GM12878 (cell line): ENCODE results near the gene NPAS1. TPM values are rescaled to one million over a fixed set of nuclear protein-coding genes. Genes with fewer than 3 reads are reported as not detected.

Experiments used
- ATAC-seq: fragments of 200-7000 bp; cut with Tn5 transposase; 3 replicates; pipeline ENCODE4 v1.9.1; 2020; ENCODE audit warnings: mild to moderate bottlenecking, moderate library complexity
- BruUV-seq: library from RNA; stranded (reverse); fragments of 400-500 nt; replicated peaks from 2 replicates; lab custom pipeline; 2021; lab: Mats Ljungman, UMichigan
- CTCF ChIA-PET: fragments of 300-600 bp; sonication (Branson Sonifier 250); formaldehyde crosslinking; extraction: SDS; loops from one replicate; lab custom pipeline; 2021; ENCODE audit warnings: inconsistent platforms; lab: Yijun Ruan, JAX
- POLR2A ChIA-PET: fragments of 350-600 bp; formaldehyde crosslinking; extraction: SDS; loops from one replicate; lab custom pipeline; 2021; ENCODE audit warnings: inconsistent platforms; lab: Charles Lee
- RAD21 ChIA-PET: fragments of 300-600 bp; sonication (Branson Sonifier 250); formaldehyde crosslinking; loops from one replicate; lab custom pipeline; 2023; ENCODE audit warnings: antibody characterized with exemption; ENCODE audit not compliant: unreplicated experiment; lab: Charles Lee
- SMC1A ChIA-PET: fragments of 300-600 bp; sonication (Branson Sonifier 250); formaldehyde crosslinking; loops from one replicate; lab custom pipeline; 2023; ENCODE audit not compliant: unreplicated experiment, uncharacterized antibody; lab: Charles Lee
- DNase-seq: peaks from one replicate; pipeline ENCODE4 v3.0.0-alpha.2; 2011; ENCODE audit warnings: low read depth, low spot score
- FAIRE-seq: peaks from 3 replicates; lab custom pipeline; 2011; peaks lifted over from hg19 to GRCh38; lab: Jason Lieb, UNC
- H2AFZ ChIP-seq: 2 replicates; pipeline ENCODE4 v1.6.0; 2011; ENCODE audit warnings: low read depth, low read length, control low read depth; ENCODE audit not compliant: control insufficient read depth
- H3K27ac ChIP-seq: 2 replicates; pipeline ENCODE4 v1.5.1; 2011; ENCODE audit warnings: control low read depth; ENCODE audit not compliant: control insufficient read depth, insufficient read depth
- H3K27me3 ChIP-seq, 2 experiments: replicated peaks in 1 of 2; 2 replicates each; pipeline versions ENCODE4 v1.6.0 to v1.6.1; 2011; ENCODE audit warnings: low read length in 1 of 2; ENCODE audit not compliant: control insufficient read depth in 2 of 2, insufficient read depth in 2 of 2
- H3K36me3 ChIP-seq, 2 experiments: 2 replicates each; pipeline ENCODE4 v1.5.1; 2011; ENCODE audit warnings: low read length in 1 of 2; ENCODE audit not compliant: control insufficient read depth in 2 of 2, insufficient read depth in 2 of 2
- H3K4me1 ChIP-seq: 2 replicates; pipeline ENCODE4 v1.6.1; 2011; ENCODE audit warnings: mild to moderate bottlenecking, low read length, moderate library complexity, mixed read lengths; ENCODE audit not compliant: control insufficient read depth, insufficient read depth
- H3K4me2 ChIP-seq: 2 replicates; pipeline ENCODE4 v1.6.0; 2011; ENCODE audit warnings: control low read depth; ENCODE audit not compliant: control insufficient read depth, insufficient read depth
- H3K4me3 ChIP-seq: fragments of 200-600 bp; sonication (generic); 2 replicates; pipeline ENCODE4 v1.5.1; 2016
- H3K79me2 ChIP-seq: 2 replicates; pipeline ENCODE4 v1.6.0; 2011; ENCODE audit warnings: low read length; ENCODE audit not compliant: control insufficient read depth, insufficient read depth
- H3K9ac ChIP-seq: 2 replicates; pipeline ENCODE4 v1.8.0; 2011; ENCODE audit warnings: low read length, control low read depth, mixed read lengths; ENCODE audit not compliant: control insufficient read depth, insufficient read depth
- H3K9me3 ChIP-seq: replicated peaks from 3 replicates; pipeline ENCODE4 v1.5.1; 2011; ENCODE audit warnings: mild to moderate bottlenecking, low read length; ENCODE audit not compliant: control insufficient read depth, insufficient read depth
- H4K20me1 ChIP-seq: 2 replicates; pipeline ENCODE4 v1.6.0; 2011; ENCODE audit not compliant: control insufficient read depth, insufficient read depth
- CBFB ChIP-seq: IDR thresholded peaks from 2 replicates; pipeline ENCODE4 v1.6.1; 2016; ENCODE audit warnings: antibody characterized with exemption, low read depth
- CHD1 ChIP-seq: IDR thresholded peaks from 2 replicates; pipeline ENCODE4 v1.6.1; 2012; ENCODE audit warnings: low read depth, low read length, improper control_type of control experiment
- E2F4 ChIP-seq: IDR thresholded peaks from 2 replicates; pipeline ENCODE4 v1.6.1; 2012; ENCODE audit warnings: low read depth, low read length, improper control_type of control experiment
- HDAC6 ChIP-seq: fragments of 200-600 bp; sonication (generic); IDR thresholded peaks from one replicate; pipeline ENCODE4 v1.8.0; 2017; ENCODE audit warnings: antibody characterized with exemption; ENCODE audit not compliant: unreplicated experiment
- IRF4 ChIP-seq: IDR thresholded peaks from 2 replicates; pipeline ENCODE4 v1.6.1; 2011; ENCODE audit warnings: low read depth, low read length
- JUND ChIP-seq: IDR thresholded peaks from 2 replicates; pipeline ENCODE4 v1.6.1; 2012; ENCODE audit warnings: low read depth, mild to moderate bottlenecking, low read length, improper control_type of control experiment, moderate library complexity
- MXI1 ChIP-seq: fragments of 150-350 bp; IDR thresholded peaks from 2 replicates; pipeline ENCODE4 v1.6.1; 2011; ENCODE audit warnings: low read depth, mild to moderate bottlenecking, inconsistent platforms, low read length, improper control_type of control experiment
- NBN ChIP-seq: fragments of 450-650 bp; IDR thresholded peaks from 2 replicates; pipeline ENCODE4 v1.6.1; 2016
- NRF1 ChIP-seq: conservative IDR thresholded peaks from 2 replicates; pipeline ENCODE4 v1.6.1; 2011; ENCODE audit warnings: mild to moderate bottlenecking, low read depth, low read length, improper control_type of control experiment
- PAX5 ChIP-seq: IDR thresholded peaks from 2 replicates; pipeline ENCODE4 v1.6.1; 2011; ENCODE audit warnings: low read depth, low read length, borderline replicate concordance
- POLR2A ChIP-seq: IDR thresholded peaks from 2 replicates; pipeline ENCODE4 v1.6.1; 2011; ENCODE audit warnings: low read depth, mild to moderate bottlenecking, low read length
- POLR2AphosphoS5 ChIP-seq: IDR thresholded peaks from 2 replicates; pipeline ENCODE4 v1.6.1; 2011; ENCODE audit warnings: mild to moderate bottlenecking, low read length, inconsistent platforms
- RAD21 ChIP-seq: IDR thresholded peaks from 2 replicates; pipeline ENCODE4 v1.6.1; 2011; ENCODE audit warnings: mild to moderate bottlenecking, low read depth, low read length, moderate library complexity; ENCODE audit not compliant: insufficient read depth
- RELA ChIP-seq: fragments of 450-650 bp; IDR thresholded peaks from 2 replicates; pipeline ENCODE4 v1.8.0; 2014; ENCODE audit warnings: borderline replicate concordance; ENCODE audit not compliant: partially characterized antibody
- SIX5 ChIP-seq: IDR thresholded peaks from 2 replicates; pipeline ENCODE4 v1.6.1; 2011; ENCODE audit warnings: mild to moderate bottlenecking, low read depth, low read length, moderate library complexity; ENCODE audit not compliant: severe bottlenecking
- SREBF1 ChIP-seq: IDR thresholded peaks from 2 replicates; pipeline ENCODE4 v1.6.1; 2012; ENCODE audit warnings: mild to moderate bottlenecking, low read length
- SUPT20H ChIP-seq: IDR thresholded peaks from 2 replicates; pipeline ENCODE4 v1.6.1; 2011; ENCODE audit warnings: low read depth, mild to moderate bottlenecking, low read length, moderate library complexity, borderline replicate concordance; ENCODE audit not compliant: control insufficient read depth
- YY1 ChIP-seq: IDR thresholded peaks from 2 replicates; pipeline ENCODE4 v1.6.1; 2011; ENCODE audit warnings: low read depth, mild to moderate bottlenecking, low read length
- ZNF274 ChIP-seq: IDR thresholded peaks from one replicate; pipeline ENCODE4 v1.8.0; 2011; ENCODE audit not compliant: insufficient read length, insufficient read depth
- ZSCAN29 ChIP-seq: fragments of 450-650 bp; IDR thresholded peaks from 2 replicates; pipeline ENCODE4 v1.6.1; 2017; ENCODE audit warnings: mild to moderate bottlenecking, moderate library complexity
- WGBS: methylation state at CpG from one replicate; pipeline ENCODE4 v1.1.6; 2016; ENCODE audit warnings: low lambda C conversion rate; ENCODE audit not compliant: insufficient replicate concordance, insufficient coverage; ENCODE audit errors: missing lambda C conversion rate; 5-methylcytosine and 5-hydroxymethylcytosine counted together
- in situ Hi-C: fragments of 300-500 bp; cut with MboI; formaldehyde crosslinking; loops from 9 replicates; pipeline ENCODE4 v1.14.3; 2018; ENCODE audit warnings: mixed read lengths
- intact Hi-C: fragments of 100-400 bp; cut with micrococcal nuclease; formaldehyde crosslinking; loops from one replicate; pipeline ENCODE4 v1.14.2; 2022; ENCODE audit not compliant: unreplicated experiment
- polyA plus RNA-seq, 11 experiments: library from polyadenylated mRNA; depleted of rRNA in 4 of 11; unstranded in 6 of 11; stranded (reverse) in 5 of 11; fragments of >200 nt; fragmentation: Nextera tagmentation in 4 of 11; fragmentation: Illumina TruSeq in 1 of 11; extraction: Ambion mirVana in 4 of 11; extraction: Trizol in 1 of 11; gene quantifications; 1 replicate in 1 of 11; 2 replicates in 10 of 11; pipeline versions ENCODE4 v1.2.1 to v1.2.3, GENCODE V29; 2011 to 2016; ENCODE audit warnings: inconsistent platforms in 2 of 11, missing spikeins in 2 of 11, low read depth in 1 of 11
- total RNA-seq, 4 experiments: library from RNA; depleted of rRNA in 3 of 4; stranded (reverse); fragments of >200 nt in 3 of 4; fragmentation: Illumina TruSeq in 1 of 4; extraction: Trizol in 1 of 4; gene quantifications; 2 replicates each; pipeline versions ENCODE4 v1.2.1 to v1.2.3, GENCODE V29; 2013 to 2021

NPAS1 gene
- total and polyA plus RNA-seq, 10 of the 15 experiments (the other 5 are each of a cell fraction or from before 2014, with no cell fraction given): 0.14 to 0.72 (median 0.28) TPM; not detected in 3

- Histone ChIP-seq H3K27me3 (no peaks in the 10 kb centered on the region), H3K4me3 (no peak overlapping the region), H3K27ac (no peak overlapping the region), H3K36me3 (peaks cover 2% of the 10 kb centered on the region in 2 experiments), H3K9me3 (no peaks in the 10 kb centered on the region)
- DNase-seq (no peak), FAIRE-seq (no peak)
- no TSS peak for BruUV-seq
- SMC1A ChIA-PET: no interaction called here
- TF ChIP-seq YY1: no peak
- TF ChIP-seq RELA: no peak
- TF ChIP-seq HDAC6: no peak
- TF ChIP-seq POLR2AphosphoS5: no peak
- TF ChIP-seq NRF1: no peak
- TF ChIP-seq MXI1: no peak
- no peak for TF ChIP-seq RAD21
- TF ChIP-seq E2F4: no peak
- no peak for TF ChIP-seq CBFB
- no peak for TF ChIP-seq SREBF1
- no peak for TF ChIP-seq CHD1
- TF ChIP-seq NBN: no peak
- no peak for TF ChIP-seq ZNF274
- TF ChIP-seq SUPT20H: no peak
- TF ChIP-seq ZSCAN29: no peak
- TF ChIP-seq SIX5: no peak
- TF ChIP-seq PAX5: no peak
- TF ChIP-seq POLR2A: no peak
- TF ChIP-seq IRF4: no peak
- no peak for TF ChIP-seq JUND
- TF ChIP-seq, all 136 proteins: peak for 0
- Histone ChIP-seq H4K20me1 (no peaks in the 10 kb centered on the region), H2AFZ (no peak overlapping the region), H3K79me2 (no peaks in the 10 kb centered on the region), H3K9ac (no peak overlapping the region), H3K4me2 (no peak overlapping the region), H3K4me1 (no peaks in the 10 kb centered on the region)
- intact Hi-C loops: no loop called here
- ATAC-seq: no peak
- 98% methylated on average over 9 of the region's 9 CpGs for WGBS
- in situ Hi-C loops: no loop called here
- ChIA-PET RAD21 (no interaction called here), POLR2A (no interaction called here), CTCF (interaction anchor here (1.1 kb wide), 1 partner anchor 130 kb away, joined by 3 read pairs; no protein-coding TSS in a partner anchor)
Measured at GRCh38 chr19:46970815-46971214, 48.8 kb upstream of the NPAS1 start.
